Measurements from ENCODE around the gene KDM5C. TPM values are rescaled to one million over a fixed set of nuclear protein-coding genes. Genes with fewer than 3 reads are reported as not detected.

The KDM5C gene
- total RNA-seq, 1 donor from 2014 or later = 64.5 TPM

GRCh38 chrX:53159184-53159583 is 65.8 kb downstream of the KDM5C start:
- no peak for FAIRE-seq
- TF ChIP-seq, protein P1, sequence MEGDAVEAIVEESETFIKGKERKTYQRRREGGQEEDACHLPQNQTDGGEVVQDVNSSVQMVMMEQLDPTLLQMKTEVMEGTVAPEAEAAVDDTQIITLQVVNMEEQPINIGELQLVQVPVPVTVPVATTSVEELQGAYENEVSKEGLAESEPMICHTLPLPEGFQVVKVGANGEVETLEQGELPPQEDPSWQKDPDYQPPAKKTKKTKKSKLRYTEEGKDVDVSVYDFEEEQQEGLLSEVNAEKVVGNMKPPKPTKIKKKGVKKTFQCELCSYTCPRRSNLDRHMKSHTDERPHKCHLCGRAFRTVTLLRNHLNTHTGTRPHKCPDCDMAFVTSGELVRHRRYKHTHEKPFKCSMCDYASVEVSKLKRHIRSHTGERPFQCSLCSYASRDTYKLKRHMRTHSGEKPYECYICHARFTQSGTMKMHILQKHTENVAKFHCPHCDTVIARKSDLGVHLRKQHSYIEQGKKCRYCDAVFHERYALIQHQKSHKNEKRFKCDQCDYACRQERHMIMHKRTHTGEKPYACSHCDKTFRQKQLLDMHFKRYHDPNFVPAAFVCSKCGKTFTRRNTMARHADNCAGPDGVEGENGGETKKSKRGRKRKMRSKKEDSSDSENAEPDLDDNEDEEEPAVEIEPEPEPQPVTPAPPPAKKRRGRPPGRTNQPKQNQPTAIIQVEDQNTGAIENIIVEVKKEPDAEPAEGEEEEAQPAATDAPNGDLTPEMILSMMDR (IDR thresholded peaks at IDR 0.05; ENCODE audit: insufficient read depth, low read length, severe bottlenecking) = no peak
- no peaks in the 10 kb centered on the region for H3K36me3 ChIP-seq (ENCODE audit: control insufficient read depth, insufficient read depth, low read length)
- no peak for DNase-seq (ENCODE audit: low read depth)
- no peaks in the 10 kb centered on the region for H3K27me3 ChIP-seq (ENCODE audit: control insufficient read depth, insufficient read depth, low read length)
- no peak overlapping the region for H3K4me3 ChIP-seq (ENCODE audit: low read depth, low read length)

DNA sequence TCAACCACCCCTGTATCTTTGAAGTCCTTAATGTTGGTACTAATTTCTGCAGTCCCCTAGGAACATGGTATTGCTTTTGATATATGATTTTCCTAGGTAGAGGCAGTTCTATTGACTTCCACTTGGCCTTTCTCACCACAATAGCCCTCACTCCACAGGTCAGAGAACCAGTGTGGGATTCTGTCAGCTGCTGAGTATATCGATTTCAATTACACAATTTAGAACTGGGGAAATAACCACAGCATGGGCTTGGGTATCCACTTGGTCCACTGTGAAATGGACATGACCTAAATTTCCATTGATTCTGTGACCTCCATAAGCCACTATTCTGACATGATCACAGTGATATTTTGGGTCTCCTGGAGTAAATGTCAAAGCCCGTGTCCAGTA is 68.8 kb downstream of the KDM5C start:
- DNase-seq (ENCODE audit: low read depth) = no peak
- TF ChIP-seq, protein P1 (IDR thresholded peaks at IDR 0.05; ENCODE audit: insufficient read depth, low read length, severe bottlenecking) = no peak
- no peaks in the 10 kb centered on the region for H3K36me3 ChIP-seq (ENCODE audit: control insufficient read depth, insufficient read depth, low read length)
- no peak for FAIRE-seq
- no peak overlapping the region for H3K4me3 ChIP-seq (ENCODE audit: low read depth, low read length)
- H3K27me3 ChIP-seq (ENCODE audit: control insufficient read depth, insufficient read depth, low read length) = no peaks in the 10 kb centered on the region

DNA sequence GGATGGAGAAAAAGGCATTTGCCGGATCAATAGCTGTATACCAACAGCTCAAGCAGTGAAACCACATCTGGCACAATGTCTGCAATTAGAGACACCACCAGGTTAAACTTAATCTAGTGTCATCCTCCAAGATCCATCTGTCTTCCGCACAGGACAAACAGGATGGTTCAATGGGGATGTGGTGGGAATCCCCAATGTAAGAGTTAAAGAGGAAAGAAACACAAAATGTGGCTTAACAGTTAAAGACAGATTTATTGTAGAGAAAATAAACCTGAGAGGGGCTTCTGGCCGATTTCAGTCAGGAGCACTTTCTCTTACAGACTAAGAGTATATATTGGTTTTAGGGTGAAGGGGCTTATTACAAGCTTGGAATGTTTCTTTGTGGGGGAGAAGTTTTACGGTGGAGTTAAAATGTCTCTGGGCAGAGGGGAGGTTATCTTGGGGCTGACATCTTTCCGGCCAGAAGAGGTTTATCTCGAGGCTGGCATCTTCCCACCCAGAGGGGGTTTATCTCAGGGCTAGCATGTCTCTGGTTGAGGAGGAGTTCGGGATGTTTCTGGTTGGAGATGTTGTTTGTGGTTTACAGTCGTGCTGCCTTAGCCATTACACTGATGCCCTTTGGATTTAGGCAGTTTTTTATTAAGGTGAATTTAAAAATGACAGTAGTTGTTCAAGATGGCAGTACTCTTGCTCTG is 69.3 kb downstream of the KDM5C start:
- Histone ChIP-seq H3K27me3 (ENCODE audit: control insufficient read depth, insufficient read depth, low read length) (no peaks in the 10 kb centered on the region), H3K36me3 (ENCODE audit: control insufficient read depth, insufficient read depth, low read length) (no peaks in the 10 kb centered on the region), H3K4me3 (ENCODE audit: low read depth, low read length) (no peak overlapping the region)
- TF ChIP-seq, protein P1 (IDR thresholded peaks at IDR 0.05; ENCODE audit: insufficient read depth, low read length, severe bottlenecking) = no peak
- DNase-seq (ENCODE audit: low read depth) (no peak), FAIRE-seq (no peak)

GRCh38 chrX:53153581-53153980 is 71.4 kb downstream of the KDM5C start:
- H3K27me3 ChIP-seq (ENCODE audit: control insufficient read depth, insufficient read depth, low read length) = no peaks in the 10 kb centered on the region
- H3K36me3 ChIP-seq (ENCODE audit: control insufficient read depth, insufficient read depth, low read length) = no peaks in the 10 kb centered on the region
- no peak overlapping the region for H3K4me3 ChIP-seq (ENCODE audit: low read depth, low read length)
- FAIRE-seq (no peak), DNase-seq (ENCODE audit: low read depth) (no peak)
- TF ChIP-seq, protein P1 (IDR thresholded peaks at IDR 0.05; ENCODE audit: insufficient read depth, low read length, severe bottlenecking) = no peak

Other genes with a start within 250 kb of the KDM5C start
- under 0.01 TPM in 1 of 2 replicates, not detected in the other for gene GPR173, start 176.4 kb downstream of the KDM5C start, total RNA-seq
- 8.7 and 12.9 TPM in 2 replicates for gene TSPYL2, start 142.8 kb downstream of the KDM5C start, total RNA-seq
- 4.5 and 5.5 TPM in 2 replicates for gene KANTR, start 131.1 kb downstream of the KDM5C start, total RNA-seq
- 3.4 and 5.9 TPM in 2 replicates for gene IQSEC2, start 56.4 kb upstream of the KDM5C start, total RNA-seq
- 9.0 and 15.0 TPM in 2 replicates for gene SMC1A, start 197.4 kb upstream of the KDM5C start, total RNA-seq
- gene RIBC1, start 197.7 kb upstream of the KDM5C start, total RNA-seq = 0.26 and 1.0 TPM in 2 replicates
- gene HSD17B10, start 209.2 kb upstream of the KDM5C start, total RNA-seq = 70.0 and 75.9 TPM in 2 replicates